CD14-positive monocyte (primary cell): ENCODE data around the gene ADORA2A. TPM values are rescaled to one million over a fixed set of nuclear protein-coding genes. Genes with fewer than 3 reads are reported as not detected.

Source experiments
- DNase-seq, 3 donors: peaks; one replicate each; pipeline ENCODE4 v3.0.0-alpha.2; 2011 to 2022
- H2AFZ ChIP-seq: 2 replicates; pipeline ENCODE4 v1.6.0; 2012; ENCODE audit warnings: mild to moderate bottlenecking, low read depth, low read length, inconsistent platforms; ENCODE audit not compliant: insufficient read depth, poor library complexity, severe bottlenecking
- H3K27ac ChIP-seq, 2 donors: 1 replicate in 1 of 2; 2 replicates in 1 of 2; pipeline ENCODE4 v1.5.1; 2012 to 2013; ENCODE audit warnings: low read length in 2 of 2, control low read depth in 1 of 2, inconsistent platforms in 1 of 2, low read depth in 1 of 2, mild to moderate bottlenecking in 1 of 2
- H3K27me3 ChIP-seq, 2 donors: one replicate each; pipeline versions ENCODE4 v1.6.0 to v1.6.1; 2011 to 2013; ENCODE audit warnings: low read length in 2 of 2; ENCODE audit not compliant: control insufficient read depth in 2 of 2, insufficient read depth in 2 of 2
- H3K36me3 ChIP-seq, 2 donors: replicated peaks in 1 of 2; 1 replicate in 1 of 2; 2 replicates in 1 of 2; pipeline versions ENCODE4 v1.5.1 to v1.6.1; 2012 to 2013; ENCODE audit warnings: low read length in 2 of 2, control low read depth in 1 of 2, inconsistent platforms in 1 of 2, mild to moderate bottlenecking in 1 of 2; ENCODE audit not compliant: insufficient read depth in 2 of 2, control insufficient read depth in 1 of 2
- H3K4me1 ChIP-seq, 2 donors: 1 replicate in 1 of 2; 2 replicates in 1 of 2; pipeline versions ENCODE4 v1.5.1 to v1.6.1; 2012 to 2013; ENCODE audit warnings: low read length in 2 of 2, control low read depth in 1 of 2, inconsistent platforms in 1 of 2, mild to moderate bottlenecking in 1 of 2, moderate library complexity in 1 of 2; ENCODE audit not compliant: insufficient read depth in 2 of 2, control insufficient read depth in 1 of 2
- H3K4me2 ChIP-seq: replicated peaks from 2 replicates; pipeline ENCODE3; 2012; ENCODE audit warnings: low read length, moderate library complexity, mild to moderate bottlenecking; ENCODE audit not compliant: poor library complexity, severe bottlenecking; ENCODE audit errors: extremely low read depth
- H3K4me3 ChIP-seq, 3 experiments: fragments of 200-600 bp in 1 of 3; sonication (generic) in 1 of 3; replicated peaks in 1 of 3; 1 replicate in 2 of 3; 2 replicates in 1 of 3; pipeline ENCODE4 v1.5.1; 2011 to 2013; ENCODE audit warnings: low read length in 3 of 3, mild to moderate bottlenecking in 3 of 3, control low read depth in 2 of 3, low read depth in 2 of 3, inconsistent platforms in 1 of 3, moderate library complexity in 1 of 3
- H3K79me2 ChIP-seq: 2 replicates; pipeline ENCODE4 v1.6.0; 2012; ENCODE audit warnings: mild to moderate bottlenecking, control low read depth, inconsistent platforms, low read length, moderate library complexity; ENCODE audit not compliant: insufficient read depth
- H3K9ac ChIP-seq: 2 replicates; pipeline ENCODE4 v1.6.0; 2017; ENCODE audit warnings: low read length, mild to moderate bottlenecking; ENCODE audit not compliant: insufficient read depth, poor library complexity, severe bottlenecking
- H3K9me3 ChIP-seq, 2 donors: replicated peaks in 1 of 2; 1 replicate in 1 of 2; 2 replicates in 1 of 2; pipeline versions ENCODE4 v1.5.1 to v1.6.1; 2012 to 2013; ENCODE audit warnings: low read length in 2 of 2, control low read depth in 1 of 2; ENCODE audit not compliant: control insufficient read depth in 1 of 2, insufficient read depth in 1 of 2
- H4K20me1 ChIP-seq: 2 replicates; pipeline ENCODE4 v1.6.0; 2012; ENCODE audit warnings: mild to moderate bottlenecking, low read length, control low read depth, moderate library complexity; ENCODE audit not compliant: insufficient read depth
- H3K27ac Mint-ChIP-seq, 7 donors: one replicate each; pipeline ENCODE4 v1.8.0; 2020; ENCODE audit warnings: mild to moderate bottlenecking in 7 of 7, mixed read lengths in 7 of 7, moderate library complexity in 6 of 7, inconsistent platforms in 2 of 7
- H3K27me3 Mint-ChIP-seq, 3 donors: one replicate each; pipeline ENCODE4 v1.8.0; 2021 to 2022; ENCODE audit warnings: low read depth in 3 of 3, mild to moderate bottlenecking in 3 of 3, mixed read lengths in 3 of 3, moderate library complexity in 3 of 3, inconsistent platforms in 1 of 3
- H3K36me3 Mint-ChIP-seq, 2 donors: one replicate each; pipeline ENCODE4 v1.8.0; 2020; ENCODE audit warnings: mixed read lengths in 2 of 2, inconsistent platforms in 1 of 2, mild to moderate bottlenecking in 1 of 2
- H3K4me1 Mint-ChIP-seq: one replicate; pipeline ENCODE4 v1.8.0; 2020; ENCODE audit warnings: mild to moderate bottlenecking, mixed read lengths
- H3K4me3 Mint-ChIP-seq, 2 donors: one replicate each; pipeline ENCODE4 v1.8.0; 2020; ENCODE audit warnings: mild to moderate bottlenecking in 2 of 2, mixed read lengths in 2 of 2, moderate library complexity in 1 of 2
- H3K9me3 Mint-ChIP-seq, 7 donors: one replicate each; pipeline ENCODE4 v1.8.0; 2020 to 2022; ENCODE audit warnings: mixed read lengths in 7 of 7, mild to moderate bottlenecking in 6 of 7, moderate library complexity in 6 of 7, inconsistent platforms in 2 of 7
- CTCF ChIP-seq: fragments of 200-600 bp; IDR thresholded peaks from one replicate; pipeline ENCODE4 v1.8.0; 2022; ENCODE audit warnings: antibody characterized with exemption, mild to moderate bottlenecking
- WGBS: methylation state at CpG from one replicate; pipeline ENCODE4 v1.1.5; 2013; ENCODE audit warnings: missing lambda C conversion rate; ENCODE audit not compliant: insufficient coverage; 5-methylcytosine and 5-hydroxymethylcytosine counted together
- intact Hi-C, 2 donors: fragments of 100-400 bp; cut with micrococcal nuclease; formaldehyde crosslinking; loops; one replicate each; pipeline versions ENCODE4 v1.15.0 to v1.15.1; 2023
- polyA plus RNA-seq, 3 donors: library from polyadenylated mRNA; depleted of rRNA in 1 of 3; unstranded in 2 of 3; stranded (reverse) in 1 of 3; fragments of 300-500 nt in 2 of 3; fragments of >200 nt in 1 of 3; fragmentation: Illumina TruSeq in 2 of 3; gene quantifications; 1 replicate in 2 of 3; 2 replicates in 1 of 3; pipeline ENCODE4 v1.2.3, GENCODE V29; 2012 to 2021

The ADORA2A gene
- polyA plus RNA-seq, 3 donors, result 5.8 to 10.2 (median 6.5) TPM

GRCh38 chr22:24430431-24431308 is 3.3 kb downstream of the ADORA2A start:
- Histone ChIP-seq H2AFZ (no peak overlapping the region), H3K4me1 (peaks cover 90 to 100% of the 10 kb centered on the region in 2 donors), H3K27ac (peak overlapping the region in 1 of 2 donors; percentile 69), H3K36me3 (no peaks in the 10 kb centered on the region), H3K4me2 (no peak overlapping the region), H3K27me3 (no peaks in the 10 kb centered on the region), H4K20me1 (no peaks in the 10 kb centered on the region), H3K9ac (no peak overlapping the region), H3K79me2 (peaks cover 84% of the 10 kb centered on the region), H3K4me3 (no peak overlapping the region), H3K9me3 (no peaks in the 10 kb centered on the region)
- H3K27ac Mint-ChIP-seq, result peak overlapping the region in 6 of 7 donors; percentile 57 to 99 (median 81)
- TF ChIP-seq CTCF, result no peak
- DNase-seq, result no peak
- H3K27me3 Mint-ChIP-seq, result peaks cover 10 to 18% (median 14%) of the 10 kb centered on the region in 3 donors
- intact Hi-C loops, result loop anchor here in 1 of 2 donors (5.0 kb wide), 2 partner anchors 52 to 103 kb away; no protein-coding TSS in a partner anchor
- peaks cover 86% of the 10 kb centered on the region for H3K4me1 Mint-ChIP-seq
- 94% methylated on average over 14 of the region's 14 CpGs for WGBS
- H3K9me3 Mint-ChIP-seq, result no peaks in the 10 kb centered on the region
- peaks cover 32 to 36% of the 10 kb centered on the region in 2 donors for H3K36me3 Mint-ChIP-seq
- H3K4me3 Mint-ChIP-seq, result no peak overlapping the region

GRCh38 chr22:24431309-24432034 is 4.1 kb downstream of the ADORA2A start:
- 96% methylated on average over 7 of the region's 9 CpGs for WGBS
- Mint-ChIP-seq H3K4me3 (no peak overlapping the region), H3K9me3 (no peaks in the 10 kb centered on the region), H3K36me3 (peaks cover 30 to 37% of the 10 kb centered on the region in 2 donors), H3K27me3 (peaks cover 5 to 9% (median 6%) of the 10 kb centered on the region in 3 donors), H3K4me1 (peaks cover 86% of the 10 kb centered on the region), H3K27ac (peak overlapping the region in 6 of 7 donors; percentile 19 to 99 (median 80))
- peaks cover 93 to 100% of the 10 kb centered on the region in 2 donors for H3K4me1 ChIP-seq
- H3K9me3 ChIP-seq, result no peaks in the 10 kb centered on the region
- no peak overlapping the region for H3K4me2 ChIP-seq
- H3K27me3 ChIP-seq, result no peaks in the 10 kb centered on the region
- no peaks in the 10 kb centered on the region for H4K20me1 ChIP-seq
- H3K79me2 ChIP-seq, result peaks cover 84% of the 10 kb centered on the region
- intact Hi-C loops, result loop anchor here in 1 of 2 donors (5.0 kb wide), 2 partner anchors 51 to 104 kb away; no protein-coding TSS in a partner anchor
- DNase-seq, result no peak
- no peak overlapping the region for H3K4me3 ChIP-seq
- no peak overlapping the region for H3K9ac ChIP-seq
- H3K27ac ChIP-seq, result peak overlapping the region in 1 of 2 donors; percentile 99
- no peak for TF ChIP-seq CTCF
- H2AFZ ChIP-seq, result no peak overlapping the region
- H3K36me3 ChIP-seq, result peaks cover 0 to 3% of the 10 kb centered on the region in 2 donors
